NCI-H1092 (cell line): ENCODE measurements around the gene KANK2.

Source experiments
- DNase-seq: peaks from one replicate; lab custom pipeline; 2025; lab: John Stamatoyannopoulos, UW

Gene KANK2

DNA sequence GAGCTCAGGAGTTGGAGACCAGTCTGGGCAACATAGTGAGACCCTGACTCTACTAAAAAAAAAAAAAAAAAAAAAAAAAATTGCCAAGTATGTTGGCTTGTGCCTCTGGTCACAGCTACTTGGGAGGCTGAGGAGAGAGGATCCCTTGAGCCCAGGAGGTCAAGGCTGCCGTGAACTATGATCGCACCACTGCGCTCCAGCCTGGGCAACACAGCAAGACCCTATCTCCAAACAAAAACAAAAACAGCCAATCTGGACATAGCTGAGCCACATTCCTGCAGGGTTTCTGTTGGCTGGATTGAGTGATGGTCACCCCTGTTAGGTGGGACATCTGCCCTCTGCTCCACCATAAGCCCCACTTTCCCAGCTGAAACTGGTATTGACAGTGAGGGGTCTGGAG lies 28.5 kb upstream of the KANK2 start:
- DNase-seq, result no peak

DNA sequence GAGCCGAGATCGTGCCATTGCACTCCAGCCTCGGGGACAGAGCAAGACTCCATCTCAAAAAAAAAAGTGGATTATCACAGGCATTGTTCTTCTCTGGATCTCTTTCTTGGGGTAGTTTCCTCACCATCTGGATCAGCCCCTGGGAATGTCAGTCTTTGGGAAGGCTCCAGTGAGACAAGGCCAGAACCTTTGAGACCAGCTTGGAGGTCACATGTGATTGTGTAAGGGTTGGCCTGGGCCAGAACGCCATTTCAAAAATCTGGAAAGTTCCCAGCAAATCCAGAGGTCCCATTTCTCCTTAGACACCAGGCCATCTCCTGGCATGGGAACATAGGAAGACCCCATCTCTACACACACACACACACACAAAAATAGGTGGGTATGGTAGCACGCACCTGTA lies 27.8 kb upstream of the KANK2 start:
- no peak for DNase-seq

DNA sequence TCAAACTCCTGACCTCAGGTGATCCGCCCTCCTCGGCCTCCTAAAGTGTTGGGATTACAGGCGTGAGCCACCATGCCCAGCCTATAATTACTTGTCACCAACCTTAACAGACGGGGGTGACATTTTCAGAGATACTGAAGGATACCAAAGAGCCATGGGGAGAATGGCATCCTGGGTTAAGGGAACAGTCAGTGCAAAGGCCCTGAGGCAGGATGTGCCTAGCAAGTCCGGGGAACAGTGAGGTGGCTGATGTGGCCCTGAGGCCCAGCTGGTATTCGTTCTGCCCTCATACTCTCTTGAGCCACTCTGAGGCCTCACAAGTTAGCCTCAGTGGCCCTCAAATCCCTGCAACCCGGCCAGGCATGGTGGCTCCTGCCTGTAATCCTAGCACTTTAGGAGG lies 27.1 kb upstream of the KANK2 start:
- no peak for DNase-seq

DNA sequence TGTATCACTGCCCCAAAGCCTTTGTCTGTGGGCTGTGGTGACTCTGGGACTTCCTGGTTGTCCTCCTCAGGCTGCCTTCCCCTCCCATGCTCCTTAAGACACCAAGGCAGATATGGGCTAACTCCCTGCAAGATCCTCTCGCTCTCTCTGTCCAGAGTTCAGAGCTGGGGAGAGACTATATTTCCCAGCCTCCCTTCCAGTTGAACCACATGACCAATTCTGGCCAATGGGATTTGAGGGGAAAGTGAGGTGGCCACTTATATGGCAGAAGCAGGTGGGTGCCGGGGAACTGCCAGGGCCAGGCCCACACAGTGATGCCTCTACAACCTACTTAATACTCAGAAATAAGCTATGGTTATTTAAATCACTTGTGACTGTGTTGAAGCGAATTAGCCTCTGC lies 25.9 kb upstream of the KANK2 start:
- no peak for DNase-seq

DNA sequence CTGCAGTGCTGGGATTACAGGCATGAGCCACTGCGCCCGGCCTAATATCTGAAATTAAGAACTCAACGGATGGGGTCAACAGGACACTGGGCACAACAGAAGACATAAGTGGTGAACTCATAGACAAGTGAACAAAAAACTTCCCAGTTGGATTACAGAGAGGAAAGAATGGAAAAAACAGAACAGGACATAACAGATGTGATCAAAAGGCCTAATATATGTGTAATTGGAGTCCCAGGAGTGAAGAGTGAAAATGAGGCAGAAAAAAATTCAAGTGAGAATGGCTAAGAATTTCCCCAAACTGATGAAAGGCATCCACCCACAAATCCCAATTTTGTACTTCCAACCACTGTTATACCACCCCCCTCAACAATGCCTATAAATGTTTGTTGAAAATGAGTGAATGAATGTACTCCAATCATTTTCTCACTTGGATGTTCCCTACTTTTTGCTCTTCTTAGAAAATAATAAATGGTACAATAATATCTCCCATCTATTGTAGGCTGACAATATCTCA lies 23.8 kb upstream of the KANK2 start:
- DNase-seq, result no peak

DNA sequence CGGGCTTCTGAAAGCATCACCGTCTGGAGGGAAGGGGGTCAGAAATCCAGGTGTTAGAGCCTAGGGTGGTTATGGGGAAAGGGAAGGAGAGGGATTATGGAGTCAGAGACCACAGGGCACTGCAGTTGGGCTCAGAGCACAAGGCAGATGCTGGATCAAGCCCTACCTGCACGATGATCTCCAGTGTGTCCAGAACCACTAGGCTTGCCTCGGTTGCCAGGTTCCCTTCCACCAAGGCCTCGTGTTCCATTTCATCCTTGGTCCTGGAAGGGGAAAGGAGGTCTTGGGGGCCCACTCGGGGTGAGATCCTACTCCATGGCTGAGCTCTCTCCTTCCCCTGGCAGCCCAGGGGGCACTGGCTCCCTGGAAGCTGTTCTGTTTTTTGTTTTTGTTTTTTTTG lies 17.0 kb upstream of the KANK2 start:
- no peak for DNase-seq

DNA sequence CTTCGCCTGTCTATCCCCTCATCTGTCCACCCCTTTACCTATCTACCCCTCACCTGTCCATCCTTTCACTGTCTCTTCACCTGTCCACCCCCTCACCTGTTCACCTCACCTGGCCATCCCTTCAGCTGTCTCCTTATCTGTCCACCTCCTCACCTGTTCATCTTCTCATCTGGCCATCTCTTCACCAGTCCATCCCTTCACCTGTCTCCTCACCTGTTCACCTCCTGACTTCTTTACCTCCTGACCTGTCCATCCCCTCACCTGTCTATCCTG lies 13.2 kb upstream of the KANK2 start:
- DNase-seq, result no peak

DNA sequence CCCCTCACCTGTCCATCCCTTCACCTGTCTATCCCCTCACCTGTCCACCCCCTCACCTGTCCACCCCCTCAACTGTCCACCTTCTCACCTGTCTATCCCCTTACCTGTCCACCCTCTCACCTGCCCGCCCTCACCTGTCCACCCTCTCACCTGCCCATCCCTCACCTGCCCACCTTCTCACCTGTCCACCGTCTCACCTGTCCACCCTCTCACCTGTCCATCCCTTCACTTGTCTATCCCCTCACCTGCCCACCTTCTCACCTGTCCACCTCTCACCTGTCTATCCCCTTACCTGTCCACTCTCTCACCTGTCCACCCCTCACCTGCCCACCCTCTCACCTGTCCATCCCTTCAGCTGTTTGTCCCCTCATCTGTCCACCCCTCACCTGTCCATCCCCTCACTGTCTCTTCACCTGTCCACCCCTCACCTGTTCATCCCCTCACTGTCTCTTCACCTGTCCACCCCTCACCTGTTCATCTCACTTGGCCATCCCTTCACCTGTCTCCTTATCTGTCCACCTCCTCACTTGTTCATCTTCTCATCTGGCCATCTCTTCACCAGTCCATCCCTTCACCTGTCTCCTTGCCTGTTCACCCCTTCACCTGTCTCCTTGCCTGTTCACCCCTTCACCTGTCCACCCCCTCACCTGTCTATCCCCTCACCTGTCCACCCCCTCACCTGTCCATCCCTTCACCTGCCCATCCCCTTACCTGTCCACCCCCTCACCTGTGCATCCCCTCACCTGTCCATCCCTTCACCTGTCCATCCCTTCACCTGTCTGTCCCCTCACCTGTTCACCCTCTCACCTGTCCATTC lies 12.7 kb upstream of the KANK2 start:
- no peak for DNase-seq

DNA sequence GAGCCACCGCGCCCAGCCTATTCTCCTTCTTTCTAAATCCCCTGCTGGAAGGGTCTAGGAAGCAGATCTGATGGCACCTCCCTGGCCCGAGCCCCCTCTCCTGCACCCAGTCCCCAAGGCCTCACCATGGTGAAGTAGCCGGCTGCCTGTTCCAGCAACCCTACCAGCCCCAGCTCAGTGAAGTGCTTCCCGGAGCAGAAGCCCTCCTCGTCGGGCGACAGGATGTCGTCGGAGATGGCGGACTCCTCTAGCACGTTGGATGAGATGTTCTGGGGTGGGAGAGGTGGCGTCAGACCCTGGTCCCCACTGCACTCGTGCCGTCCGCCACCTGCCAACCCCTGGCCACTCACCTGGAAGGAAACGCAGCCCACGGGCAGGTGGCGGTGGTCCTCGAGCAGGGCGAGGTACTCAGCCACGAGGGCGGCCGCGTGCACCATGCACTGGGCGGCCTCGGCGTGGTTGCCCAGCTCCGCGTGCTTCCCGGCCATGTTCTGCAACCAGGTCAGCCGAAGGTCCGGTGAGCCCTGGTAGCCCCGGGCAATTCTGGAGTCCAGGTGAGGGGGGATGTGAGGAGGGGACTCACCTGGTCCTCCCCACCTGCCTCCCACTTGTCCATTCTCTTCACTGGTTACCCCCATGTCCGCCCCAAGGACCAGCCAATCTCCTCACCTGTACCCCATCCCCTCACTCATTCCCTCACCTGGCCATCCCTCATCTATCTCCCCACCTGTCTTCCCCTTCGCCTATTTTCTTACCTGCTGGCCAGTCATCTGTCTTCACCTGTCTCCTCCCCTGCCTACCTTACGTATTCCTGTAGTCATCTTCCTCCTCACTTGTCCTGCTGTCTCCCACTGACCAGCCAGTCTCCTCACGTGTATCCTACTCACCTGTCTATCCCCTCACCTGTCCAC lies 11.5 kb upstream of the KANK2 start:
- DNase-seq, result no peak

DNA sequence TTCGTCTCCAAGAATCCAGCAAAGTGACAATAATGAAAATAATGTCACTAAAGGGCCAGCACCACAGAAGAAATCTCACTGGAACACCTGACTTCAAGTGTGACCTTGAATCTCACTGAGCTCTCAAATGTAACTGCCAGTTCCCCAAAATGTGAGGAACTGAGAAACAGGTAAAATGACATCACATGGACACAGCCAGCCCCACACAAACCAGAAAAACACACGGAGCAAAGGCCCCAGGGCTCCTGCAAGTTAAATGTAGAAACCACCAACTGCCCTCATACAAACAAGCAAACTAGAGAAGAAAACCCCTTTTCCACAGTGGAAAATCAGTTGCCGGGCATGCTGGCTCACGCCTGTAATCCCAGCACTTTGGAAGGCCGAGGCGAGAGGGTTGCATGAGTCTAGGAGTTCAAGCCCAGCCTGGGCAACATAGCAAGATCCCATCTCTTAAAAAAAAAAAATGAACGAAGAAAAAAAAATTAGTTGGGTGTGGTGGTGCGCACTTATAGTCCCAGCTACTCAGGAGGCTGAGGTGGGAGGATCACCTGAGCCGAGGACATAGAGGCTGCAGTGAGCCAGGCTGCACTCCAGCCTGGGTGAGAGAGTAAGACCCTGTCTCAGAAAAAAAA lies 8.7 kb upstream of the KANK2 start:
- DNase-seq, result no peak

DNA sequence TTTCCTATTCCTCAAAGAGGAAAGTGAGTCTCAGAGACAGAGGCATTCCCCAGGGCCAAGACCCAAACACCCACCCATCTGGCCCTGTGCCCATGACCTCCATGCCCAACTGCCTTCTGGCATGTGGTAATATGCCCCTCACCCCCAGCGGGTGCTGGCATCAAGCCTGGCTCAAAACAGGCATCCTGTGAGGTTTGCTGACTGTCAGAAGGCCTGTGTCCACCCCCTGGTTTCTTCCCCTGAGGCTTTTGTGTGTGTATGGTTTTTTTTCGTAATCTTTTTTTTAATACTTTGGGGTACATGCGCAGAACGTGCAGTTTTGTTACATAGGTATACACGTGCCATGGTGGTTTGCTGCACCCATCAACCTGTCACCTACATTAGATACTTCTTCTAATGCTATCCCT lies 7.6 kb upstream of the KANK2 start:
- DNase-seq, result no peak

DNA sequence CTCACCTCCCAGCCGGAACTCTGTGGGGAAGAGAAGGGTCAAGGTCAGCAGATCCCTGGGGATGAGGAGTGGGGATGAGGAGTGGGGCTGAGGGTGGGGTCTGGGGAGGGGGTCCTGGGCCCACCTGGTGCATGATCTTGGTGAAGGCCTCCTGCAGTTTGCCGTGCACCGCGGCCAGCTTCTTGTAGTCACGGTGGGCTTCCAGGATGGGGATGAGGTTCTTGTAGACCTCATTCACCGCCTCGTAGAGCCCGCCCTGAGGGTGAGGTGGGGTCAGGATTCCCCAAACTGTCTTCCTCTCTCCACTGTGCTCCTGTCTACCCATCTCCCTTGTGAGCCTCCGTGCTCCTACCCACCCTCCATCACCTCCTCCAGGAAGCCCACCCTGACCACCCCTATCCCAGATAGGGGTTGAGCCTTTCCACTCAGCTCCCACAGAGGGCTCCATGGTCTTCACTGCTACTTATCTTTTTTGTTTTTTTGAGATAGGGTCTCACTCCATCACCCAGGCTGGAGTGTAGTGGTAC lies 6.8 kb upstream of the KANK2 start:
- no peak for DNase-seq

DNA sequence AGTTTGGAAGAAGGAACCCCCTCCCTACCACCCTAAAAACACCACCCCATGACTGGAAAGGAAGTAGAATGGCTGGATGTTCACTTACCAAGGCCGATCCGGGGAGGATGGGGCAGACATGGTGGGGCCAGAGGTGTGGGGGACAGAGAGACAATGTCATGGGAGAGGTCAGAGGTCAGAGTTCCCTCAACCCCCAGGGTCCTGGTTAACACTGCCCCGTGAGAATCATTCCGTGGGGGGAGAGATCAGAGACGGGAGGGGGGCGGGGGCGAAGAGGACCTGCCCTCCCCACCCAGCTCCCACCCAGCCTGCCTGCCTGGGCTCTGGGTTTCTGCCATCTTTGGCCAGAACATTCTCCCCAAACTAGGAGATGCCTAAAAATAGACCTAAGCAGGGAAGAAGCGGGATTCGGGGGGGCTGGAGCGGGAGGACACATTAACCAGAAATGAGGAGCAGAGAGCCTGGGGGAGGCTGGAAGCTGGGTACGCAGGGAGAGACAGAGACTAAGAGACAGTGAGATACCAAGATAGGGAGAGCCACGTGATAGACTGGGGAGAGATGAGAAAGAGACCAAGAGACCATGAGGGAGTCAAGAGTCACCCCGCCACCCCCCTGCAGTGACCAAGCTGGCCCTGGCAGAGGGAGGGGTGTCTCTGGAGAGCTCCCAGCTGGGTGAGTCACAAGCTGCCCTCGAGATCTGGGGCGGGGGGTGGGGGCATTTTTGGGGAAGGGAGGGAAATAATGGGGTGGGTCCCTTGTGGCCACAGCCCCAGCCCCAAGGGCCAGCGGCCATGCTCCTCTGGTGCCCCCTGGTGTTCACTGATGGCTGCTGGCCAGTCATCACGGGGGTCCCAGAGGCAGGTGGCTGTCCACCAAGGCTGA lies 6.1 kb upstream of the KANK2 start:
- DNase-seq, result peak; percentile 17

DNA sequence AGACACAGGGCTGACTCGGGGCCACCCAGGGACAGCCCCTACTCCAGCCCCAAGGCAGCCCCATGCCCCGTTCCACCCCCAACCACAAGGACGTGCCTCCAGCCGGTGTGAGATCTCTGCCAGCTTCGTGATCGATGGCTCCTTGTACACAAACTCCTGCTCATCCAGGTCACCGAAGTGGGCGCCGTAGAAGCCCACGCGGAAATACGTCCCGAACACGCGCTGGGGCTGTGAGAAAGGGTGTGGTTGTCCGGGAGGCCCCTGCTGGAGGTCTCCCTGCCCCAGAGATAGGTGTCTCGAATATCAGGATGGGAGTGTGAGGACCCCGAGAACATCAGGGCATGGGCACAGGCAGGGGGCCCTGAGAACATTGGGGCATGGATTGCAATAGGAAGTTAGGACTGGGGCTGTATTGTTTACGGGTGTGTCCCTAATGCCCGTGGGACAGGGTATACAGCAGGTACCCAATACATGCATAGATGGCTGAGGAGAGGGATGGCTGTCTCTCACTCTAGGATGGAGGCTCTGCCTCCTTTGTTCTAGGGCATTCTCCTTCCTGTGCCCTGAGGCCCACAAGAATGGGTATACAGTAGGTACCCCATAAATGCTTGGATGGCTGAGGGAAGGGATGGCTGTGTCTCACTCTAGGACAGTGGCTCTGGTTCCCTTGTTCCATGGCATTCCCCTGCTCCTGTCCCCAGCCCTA lies 5.3 kb upstream of the KANK2 start:
- no peak for DNase-seq

DNA sequence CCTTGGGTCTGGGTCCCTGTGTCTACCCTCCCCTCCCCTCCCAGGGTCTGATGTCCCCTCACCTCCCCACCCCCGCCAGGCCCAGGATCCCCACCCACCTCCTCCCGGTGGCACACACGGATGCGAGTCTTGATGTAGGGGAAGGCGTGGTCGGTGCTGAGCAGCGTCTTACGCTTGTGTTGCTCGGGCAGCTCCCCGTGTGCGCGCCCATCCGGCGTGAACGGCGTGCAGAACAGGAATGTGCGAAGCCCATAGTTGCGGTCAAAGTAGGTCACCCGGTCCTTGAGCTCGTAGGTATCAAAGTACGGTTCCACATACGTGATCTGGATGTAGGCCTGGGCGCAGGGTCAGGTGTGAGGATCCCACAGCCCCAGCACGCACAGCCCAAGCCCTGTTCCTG lies 4.4 kb upstream of the KANK2 start:
- DNase-seq, result no peak

DNA sequence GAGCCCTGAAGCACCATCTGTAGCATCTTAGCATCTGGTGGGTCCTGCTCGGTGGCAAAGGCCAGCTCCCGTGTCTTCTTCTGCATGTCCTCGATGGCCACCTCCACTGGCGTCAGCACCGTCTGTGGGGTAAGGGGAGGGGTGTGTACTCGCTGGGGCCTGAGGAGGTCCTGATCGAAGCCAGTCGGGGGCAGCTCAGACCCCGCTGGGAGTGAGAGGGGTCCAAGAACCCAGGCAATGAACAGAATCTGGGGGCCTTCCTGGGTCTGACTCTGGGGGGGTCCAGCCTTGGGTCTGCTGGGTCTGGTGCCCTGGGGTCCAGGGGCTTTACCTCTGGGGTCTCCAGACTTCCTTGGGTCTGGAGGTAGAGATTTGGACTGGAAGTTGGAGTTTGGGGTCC lies 3.6 kb upstream of the KANK2 start:
- DNase-seq, result no peak

DNA sequence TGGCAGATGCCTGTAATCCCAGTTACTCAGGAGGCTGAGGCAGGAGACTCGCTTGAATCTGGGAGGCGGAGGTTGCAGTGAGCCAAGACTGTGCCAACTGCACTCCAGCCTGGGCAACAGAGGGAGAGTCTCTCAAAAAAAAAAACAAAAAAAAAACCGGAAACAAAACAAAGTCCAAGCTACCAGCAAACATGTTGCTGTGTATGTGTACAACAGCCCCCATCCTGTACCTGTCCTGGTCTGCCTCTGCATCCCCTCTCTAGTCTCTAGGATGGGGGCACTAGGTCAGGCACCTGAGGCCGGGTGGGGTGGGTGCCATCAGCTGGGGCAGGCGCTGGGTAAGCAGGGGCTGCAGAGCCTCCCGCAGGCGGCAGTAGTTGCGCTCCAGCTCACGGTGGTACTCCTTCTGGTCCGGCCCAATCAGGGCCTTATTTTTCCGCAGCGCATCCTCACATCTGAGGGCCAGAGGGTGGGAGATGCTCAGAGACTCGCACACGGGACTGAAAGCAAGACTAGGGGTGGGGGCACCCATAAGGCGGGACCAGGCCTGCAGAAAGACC lies 2.8 kb upstream of the KANK2 start:
- no peak for DNase-seq

DNA sequence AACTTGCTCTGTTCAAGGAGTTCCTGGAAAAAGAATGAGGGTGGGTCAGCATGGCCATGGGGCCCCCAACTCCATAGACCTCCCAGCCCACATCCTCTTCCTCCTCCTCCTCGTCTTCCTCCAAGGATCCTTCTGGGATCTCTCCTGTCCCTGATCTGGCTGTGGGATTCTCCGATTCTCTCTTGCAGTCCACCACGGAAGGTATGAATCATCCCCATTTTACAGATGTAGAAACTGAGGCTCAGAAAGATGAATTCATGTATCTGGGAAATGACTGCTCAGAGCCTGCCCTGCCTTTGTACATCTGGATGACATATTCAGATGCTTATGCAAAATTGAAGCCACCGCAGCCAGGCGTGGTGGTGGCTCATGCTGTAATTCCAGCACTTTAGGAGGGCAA lies 2.2 kb upstream of the KANK2 start:
- no peak for DNase-seq

DNA sequence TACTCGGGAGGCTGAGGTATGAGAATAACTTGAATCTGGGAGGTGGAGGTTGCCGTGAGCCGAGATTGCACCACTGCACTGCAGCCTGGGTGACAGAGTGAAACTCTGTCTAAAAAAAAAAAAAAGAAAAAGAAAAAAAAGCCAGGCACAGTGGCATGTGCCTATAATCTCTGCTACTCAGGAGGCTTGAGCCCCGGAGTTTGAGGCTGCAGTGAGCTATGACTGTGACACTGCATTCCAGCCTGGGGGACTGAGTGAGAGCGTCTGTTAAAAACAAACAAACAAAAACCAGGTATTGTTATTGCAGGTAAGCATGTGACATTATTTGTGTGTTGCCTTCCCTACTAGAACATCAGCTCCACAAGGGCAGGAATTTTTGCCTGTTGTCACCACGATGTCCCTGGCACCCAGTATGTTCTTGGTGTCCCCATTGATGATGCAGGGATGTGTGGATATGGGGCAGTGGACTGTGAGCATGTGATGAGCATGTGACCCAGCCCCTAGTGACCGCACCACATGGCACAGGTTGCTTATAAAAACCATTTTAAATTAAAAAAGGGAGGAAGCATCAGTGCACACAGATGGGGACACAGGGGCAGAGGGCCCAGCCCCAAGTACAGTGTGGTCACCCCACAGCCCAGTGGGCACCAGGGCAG lies 1.6 kb upstream of the KANK2 start:
- no peak for DNase-seq

DNA sequence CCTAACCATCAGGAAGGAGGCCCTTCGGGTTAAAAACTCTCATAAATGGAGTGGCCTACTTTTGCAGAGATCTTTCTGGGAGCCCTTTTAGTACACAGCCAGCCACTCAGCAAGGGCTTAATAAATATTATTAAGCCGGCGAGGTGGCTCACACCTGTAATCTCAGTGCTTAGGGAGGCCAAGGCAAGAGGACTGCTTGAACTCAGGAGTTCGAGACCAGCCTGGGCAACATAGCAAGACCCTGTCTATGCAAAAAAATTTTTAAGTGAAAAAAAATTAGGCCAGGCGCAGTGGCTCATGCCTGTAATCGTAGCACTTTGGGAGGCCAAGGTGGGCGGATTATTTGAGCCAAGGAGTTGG lies 810 bp upstream of the KANK2 start:
- no peak for DNase-seq
